A549 treated with Hydrocortisone at 1 μM for 4 hours (cell line): ENCODE results near the gene RAPH1. TPM values are rescaled to one million over a fixed set of nuclear protein-coding genes. Genes with fewer than 3 reads are reported as not detected.

ENCODE experiments used
- total RNA-seq: library from RNA; stranded (reverse); fragments of 200-300 nt; extraction: Qiagen RNA extraction; gene quantifications from 5 replicates; pipeline ENCODE4 v1.2.3, GENCODE V29; 2022

The RAPH1 gene
- 5.6 to 8.6 TPM (median 7.1 TPM) in 5 replicates for total RNA-seq

DNA sequence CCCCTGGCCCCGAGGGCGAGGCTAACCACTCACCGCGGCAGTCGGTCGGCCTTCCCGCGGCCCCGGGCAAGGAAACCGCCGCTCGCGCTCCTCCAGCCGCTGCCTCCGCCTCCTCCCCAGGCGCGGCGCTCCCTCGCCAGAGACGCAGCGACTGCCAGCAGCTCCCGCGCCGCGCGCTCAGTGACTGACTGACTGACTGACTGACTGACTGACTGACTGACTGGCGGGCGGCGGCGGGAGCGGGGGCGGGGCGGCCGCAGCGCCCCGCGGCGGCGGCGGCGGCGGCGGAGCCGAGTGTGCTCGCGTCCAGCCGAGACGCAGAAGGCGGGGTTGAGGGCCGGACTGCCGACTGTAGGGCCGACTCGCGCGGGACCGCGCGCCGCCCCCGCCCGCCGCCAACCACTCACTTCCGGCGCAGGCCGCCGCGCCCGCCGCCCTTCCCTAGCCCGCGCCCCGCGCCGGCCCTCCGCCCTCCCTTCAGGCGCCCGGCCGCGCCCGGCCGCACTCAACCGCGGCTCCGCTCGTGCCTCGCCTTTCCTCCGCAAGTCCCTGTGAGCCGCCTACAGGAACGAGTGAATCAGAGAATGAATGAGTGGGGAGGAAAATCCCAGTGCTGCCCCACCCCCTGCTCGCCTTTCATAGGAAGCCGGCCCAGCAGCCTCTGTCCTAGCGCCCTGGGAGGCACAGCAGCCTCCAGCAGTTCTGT, at the start of gene RAPH1:
Gene RAPH1 (minus strand): TSS at position 224 of the 706 bp plus-strand sequence. CDS start 39,948 bp downstream, outside the sequence.

Other genes with a start within 250 kb of the RAPH1 start
- 42.4 to 64.2 TPM (median 59.0 TPM) in 5 replicates for gene ABI2, start 206.9 kb downstream of the RAPH1 start, total RNA-seq
- gene CD28, start 171.3 kb upstream of the RAPH1 start, total RNA-seq = not detected in 5 replicates